Measurements from ENCODE around the gene CCDC183.

- TF ChIP-seq CTCF (IDR thresholded peaks at IDR 0.05) (no peak), POLR2A (IDR thresholded peaks at IDR 0.05) (no peak)
These were observed 32.5 kb upstream of the CCDC183 start for GRCh38 chr9:136763649-136764035.

Measured in body of pancreas (tissue), 4 donors.